Upper lobe of left lung (tissue), 6 donors: Measurements from ENCODE around the gene RUNX2. TPM values are rescaled to one million over a fixed set of nuclear protein-coding genes. Genes with fewer than 3 reads are reported as not detected.

ENCODE experiments used
- ATAC-seq, 2 donors: fragments of 200-7000 bp; cut with Tn5 transposase; one replicate each; pipeline ENCODE4 v1.9.1; 2022; ENCODE audit warnings: mild to moderate bottlenecking in 2 of 2, moderate library complexity in 2 of 2; ENCODE audit not compliant: low FRiP score in 2 of 2
- DNase-seq, 2 donors: peaks; one replicate each; pipeline ENCODE4 v3.0.0-alpha.2; 2019 to 2020
- H3K27ac ChIP-seq, 4 donors: fragments of 200-600 bp; sonication (generic); one replicate each; pipeline ENCODE4 v1.5.1; 2016 to 2019
- H3K27me3 ChIP-seq, 4 donors: fragments of 200-600 bp; sonication (generic); one replicate each; pipeline ENCODE4 v1.5.1; 2017 to 2019
- H3K36me3 ChIP-seq, 4 donors: fragments of 200-600 bp; sonication (generic); one replicate each; pipeline ENCODE4 v1.5.1; 2016 to 2019
- H3K4me1 ChIP-seq, 4 donors: fragments of 200-600 bp; sonication (generic); one replicate each; pipeline ENCODE4 v1.5.1; 2018 to 2019
- H3K4me3 ChIP-seq, 4 donors: fragments of 200-600 bp; sonication (generic); one replicate each; pipeline ENCODE4 v1.5.1; 2017 to 2019; ENCODE audit warnings: mild to moderate bottlenecking in 2 of 4, moderate library complexity in 1 of 4
- H3K9me3 ChIP-seq, 4 donors: fragments of 200-600 bp; sonication (generic); one replicate each; pipeline ENCODE4 v1.5.1; 2018 to 2019
- EP300 ChIP-seq, 4 donors: sonication (generic); formaldehyde crosslinking; IDR thresholded peaks; one replicate each; pipeline ENCODE4 v1.5.1; 2017; ENCODE audit warnings: antibody characterized with exemption in 4 of 4, control low read depth in 2 of 4
- POLR2A ChIP-seq, 4 donors: fragments of 450-650 bp; IDR thresholded peaks; one replicate each; pipeline ENCODE4 v1.5.1; 2016 to 2017; ENCODE audit warnings: antibody characterized with exemption in 4 of 4, mild to moderate bottlenecking in 2 of 4
- POLR2AphosphoS5 ChIP-seq, 2 donors: sonication (generic); formaldehyde crosslinking; IDR thresholded peaks; one replicate each; pipeline ENCODE4 v1.5.1; 2017; ENCODE audit warnings: antibody characterized with exemption in 2 of 2
- WGBS, 2 donors: methylation state at CpG; one replicate each; pipeline ENCODE4 v1.1.5; 2017 to 2018; 5-methylcytosine and 5-hydroxymethylcytosine counted together
- total RNA-seq, 6 donors: library from RNA; depleted of rRNA in 4 of 6; stranded (reverse); fragments of >200 nt in 4 of 6; gene quantifications; one replicate each; pipeline versions ENCODE4 v1.1.0 to v1.2.1, GENCODE V29; 2016 to 2021
- TF ChIP-seq, protein P1 (sequence below), 6 experiments: fragments of 450-650 bp in 4 of 6; fragments of 200-600 bp in 2 of 6; sonication (generic) in 2 of 6; IDR thresholded peaks; one replicate each; pipeline ENCODE4 v1.5.1; 2016 to 2019; ENCODE audit warnings: antibody characterized with exemption in 6 of 6
- donor health status: DM: no; HTN: no; CAD: no; lungs with moderate emphysema.
- donor health status: DM: no; HTN: yes; CAD: no; lungs with severe emphysema.

The RUNX2 gene
- total RNA-seq, 6 donors from 2014 or later, result 2.6 to 12.2 (median 5.5) TPM

GRCh38 chr6:45563844-45564243 lies 235.7 kb downstream of the RUNX2 start:
- 88 to 96% methylated on average over 2 of the region's 2 CpGs for WGBS, 2 donors
- Histone ChIP-seq H3K9me3 (no peaks in the 10 kb centered on the region), H3K4me1 (peaks cover 0 to 13% (median 3%) of the 10 kb centered on the region in 4 donors), H3K4me3 (no peak overlapping the region), H3K27ac (no peak overlapping the region), H3K36me3 (no peaks in the 10 kb centered on the region), H3K27me3 (no peaks in the 10 kb centered on the region)
- DNase-seq (no peak), ATAC-seq (no peak)
- TF ChIP-seq POLR2A (IDR thresholded peaks at IDR 0.05) (no peak), POLR2AphosphoS5 (IDR thresholded peaks at IDR 0.05) (no peak), EP300 (IDR thresholded peaks at IDR 0.05) (no peak)
- TF ChIP-seq, protein P1, sequence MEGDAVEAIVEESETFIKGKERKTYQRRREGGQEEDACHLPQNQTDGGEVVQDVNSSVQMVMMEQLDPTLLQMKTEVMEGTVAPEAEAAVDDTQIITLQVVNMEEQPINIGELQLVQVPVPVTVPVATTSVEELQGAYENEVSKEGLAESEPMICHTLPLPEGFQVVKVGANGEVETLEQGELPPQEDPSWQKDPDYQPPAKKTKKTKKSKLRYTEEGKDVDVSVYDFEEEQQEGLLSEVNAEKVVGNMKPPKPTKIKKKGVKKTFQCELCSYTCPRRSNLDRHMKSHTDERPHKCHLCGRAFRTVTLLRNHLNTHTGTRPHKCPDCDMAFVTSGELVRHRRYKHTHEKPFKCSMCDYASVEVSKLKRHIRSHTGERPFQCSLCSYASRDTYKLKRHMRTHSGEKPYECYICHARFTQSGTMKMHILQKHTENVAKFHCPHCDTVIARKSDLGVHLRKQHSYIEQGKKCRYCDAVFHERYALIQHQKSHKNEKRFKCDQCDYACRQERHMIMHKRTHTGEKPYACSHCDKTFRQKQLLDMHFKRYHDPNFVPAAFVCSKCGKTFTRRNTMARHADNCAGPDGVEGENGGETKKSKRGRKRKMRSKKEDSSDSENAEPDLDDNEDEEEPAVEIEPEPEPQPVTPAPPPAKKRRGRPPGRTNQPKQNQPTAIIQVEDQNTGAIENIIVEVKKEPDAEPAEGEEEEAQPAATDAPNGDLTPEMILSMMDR (IDR thresholded peaks at IDR 0.05), result no peak

GRCh38 chr6:45566882-45567281 lies 238.8 kb downstream of the RUNX2 start:
- DNase-seq, result no peak

DNA sequence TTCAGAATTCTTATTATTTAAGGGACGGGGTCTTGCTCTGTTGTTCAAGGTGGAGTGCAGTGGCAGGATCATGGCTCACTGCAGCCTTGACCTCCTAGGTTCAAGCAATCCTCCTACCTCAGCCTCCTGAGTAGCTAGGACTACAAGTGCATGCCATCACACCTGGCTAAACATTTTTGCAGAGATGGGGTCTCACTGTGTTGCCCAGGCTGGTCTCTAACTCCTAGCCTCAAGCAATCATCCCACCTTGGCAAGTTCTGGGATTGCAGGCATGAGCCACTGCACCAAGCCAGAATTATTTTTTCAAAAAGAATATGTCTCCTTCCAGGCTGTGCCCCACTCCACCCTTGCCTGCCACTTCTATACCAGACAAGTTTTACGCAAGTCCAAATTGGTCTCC lies 239.7 kb downstream of the RUNX2 start:
- no peaks in the 10 kb centered on the region for H3K27me3 ChIP-seq
- DNase-seq (no peak), ATAC-seq (no peak)
- TF ChIP-seq, protein P1 (IDR thresholded peaks at IDR 0.05), result no peak
- TF ChIP-seq POLR2AphosphoS5 (IDR thresholded peaks at IDR 0.05) (no peak), POLR2A (IDR thresholded peaks at IDR 0.05) (no peak), EP300 (IDR thresholded peaks at IDR 0.05) (no peak)
- no peaks in the 10 kb centered on the region for H3K9me3 ChIP-seq
- H3K27ac ChIP-seq, result no peak overlapping the region
- peaks cover 0 to 30% (median 3%) of the 10 kb centered on the region in 4 donors for H3K4me1 ChIP-seq
- H3K36me3 ChIP-seq, result no peaks in the 10 kb centered on the region
- H3K4me3 ChIP-seq, result no peak overlapping the region
- WGBS, 2 donors, result 93 to 98% methylated on average over 2 of the region's 2 CpGs

More at GRCh38 chr6:45566882-45567281, 238.8 kb downstream of the RUNX2 start:
- Histone ChIP-seq H3K27ac (no peak overlapping the region), H3K4me3 (no peak overlapping the region), H3K9me3 (no peaks in the 10 kb centered on the region), H3K27me3 (no peaks in the 10 kb centered on the region), H3K4me1 (peaks cover 0 to 30% (median 4%) of the 10 kb centered on the region in 4 donors), H3K36me3 (no peaks in the 10 kb centered on the region)
- TF ChIP-seq EP300 (IDR thresholded peaks at IDR 0.05) (no peak), POLR2A (IDR thresholded peaks at IDR 0.05) (no peak), POLR2AphosphoS5 (IDR thresholded peaks at IDR 0.05) (no peak)
- TF ChIP-seq, protein P1 (IDR thresholded peaks at IDR 0.05), result no peak
- no peak for ATAC-seq
- 66 to 74% methylated on average over 4 of the region's 4 CpGs for WGBS, 2 donors

DNA sequence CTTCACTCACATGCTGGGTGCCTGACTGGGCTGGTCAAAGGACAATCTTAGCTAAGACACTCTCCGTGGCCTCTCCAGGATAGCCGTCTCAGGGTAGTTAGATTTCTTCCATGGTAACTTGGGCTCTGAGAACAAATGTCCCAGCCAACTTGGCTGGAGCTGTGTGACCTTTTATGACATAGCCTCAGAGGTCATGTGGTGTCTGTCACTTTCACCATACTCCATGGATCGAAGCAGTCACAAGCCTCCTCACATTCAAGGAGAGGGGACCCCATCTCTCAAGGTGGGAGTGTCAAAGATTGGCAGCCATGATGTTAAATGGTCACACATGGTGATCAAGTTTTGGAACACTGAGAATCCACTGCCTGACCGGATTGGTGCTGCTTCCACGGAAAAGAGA lies 240.5 kb downstream of the RUNX2 start:
- ATAC-seq, result no peak
- WGBS, 2 donors, result 82 to 89% methylated on average over 5 of the region's 5 CpGs
- no peak overlapping the region for H3K27ac ChIP-seq

More for the DNA sequence above, 240.5 kb downstream of the RUNX2 start:
- H3K9me3 ChIP-seq, result no peaks in the 10 kb centered on the region
- TF ChIP-seq EP300 (IDR thresholded peaks at IDR 0.05) (no peak), POLR2AphosphoS5 (IDR thresholded peaks at IDR 0.05) (no peak), POLR2A (IDR thresholded peaks at IDR 0.05) (no peak)
- TF ChIP-seq, protein P1 (IDR thresholded peaks at IDR 0.05), result no peak
- H3K36me3 ChIP-seq, result no peaks in the 10 kb centered on the region
- DNase-seq, result no peak
- no peak overlapping the region for H3K4me3 ChIP-seq
- H3K4me1 ChIP-seq, result peaks cover 0 to 25% (median 3%) of the 10 kb centered on the region in 4 donors
- no peaks in the 10 kb centered on the region for H3K27me3 ChIP-seq
